ENCODE data around the gene PARD3B. TPM values are rescaled to one million over a fixed set of nuclear protein-coding genes. Genes with fewer than 3 reads are reported as not detected.

PARD3B gene
- total and polyA plus RNA-seq, 2 of the 4 experiments (the other 2 are of a cell fraction), result 3.3 to 15.6 TPM

GRCh38 chr2:204948822-204949221, 403.5 kb downstream of the PARD3B start:
- WGBS, 2 experiments (ENCODE audit: extremely low coverage in 2 of 2, insufficient read length in 1 of 2), result no CpG with 5 or more reads among the region's 1 CpG

More at GRCh38 chr2:204948822-204949221, 403.5 kb downstream of the PARD3B start:
- Histone ChIP-seq H3K18ac (ENCODE audit: low read depth, low read length) (no peak overlapping the region), H4K5ac (ENCODE audit: low read depth, low read length) (no peak overlapping the region), H3K79me1 (ENCODE audit: low read depth in 1 of 2, low read length in 2 of 2) (peaks cover 3 to 7% of the 10 kb centered on the region in 2 experiments; a peak in 3 of 4 replicates), H3K9me3 (ENCODE audit: control insufficient read depth, insufficient read depth, low read length) (peaks cover 2% of the 10 kb centered on the region; the same call in 1 of the 2 replicates), H2AK9ac (replicated peaks; ENCODE audit: low read depth, low read length, poor library complexity) (no peak overlapping the region), H2BK20ac (ENCODE audit: low read depth, low read length) (no peak overlapping the region), H3K14ac (replicated peaks; ENCODE audit: low read depth, low read length) (no peak overlapping the region), H3K4me3 (ENCODE audit: insufficient read depth, low read depth, low read length) (no peak overlapping the region), H3K4me1 (ENCODE audit: control insufficient read depth, insufficient read depth, low read length) (peaks cover 4% of the 10 kb centered on the region), H3K27me3 (ENCODE audit: control insufficient read depth, insufficient read depth, low read length) (no peaks in the 10 kb centered on the region), H4K91ac (ENCODE audit: insufficient read depth, low read depth, low read length) (no peak overlapping the region), H2BK5ac (ENCODE audit: low read depth, low read length, poor library complexity, severe bottlenecking) (no peak overlapping the region), H3K9me1 (ENCODE audit: insufficient read depth, low read length) (peaks cover 3% of the 10 kb centered on the region), H3K27ac (ENCODE audit: insufficient read depth, low read length) (no peak overlapping the region), H2AFZ (replicated peaks; ENCODE audit: low read length, poor library complexity) (no peak overlapping the region), H3K23ac (ENCODE audit: low read depth, low read length) (no peak overlapping the region), H2BK15ac (ENCODE audit: low read depth, low read length) (no peak overlapping the region), H3K56ac (ENCODE audit: extremely low read depth, insufficient read depth, low read length) (no peak overlapping the region), H3K36me3 (ENCODE audit: control insufficient read depth, insufficient read depth, low read length) (no peaks in the 10 kb centered on the region), H2AK5ac (ENCODE audit: low read depth, low read length) (no peak overlapping the region), H3K4me2 (ENCODE audit: low read depth, low read length) (no peak overlapping the region), H2BK120ac (ENCODE audit: low read depth, low read length) (no peak overlapping the region), H3K4ac (ENCODE audit: low read depth, low read length) (no peak overlapping the region), H3K9ac (ENCODE audit: low read depth, low read length) (no peak overlapping the region), H4K20me1 (ENCODE audit: insufficient read depth, low read length) (peaks cover 3% of the 10 kb centered on the region; the same call in 1 of the 2 replicates), H4K8ac (ENCODE audit: low read depth in 2 of 2, low read length in 2 of 2) (no peak overlapping the region)
- intact Hi-C loops (cut with micrococcal nuclease), result no loop called here
- no peak for ATAC-seq (ENCODE audit: low read depth)
- CTCF ChIA-PET, result no interaction called here
- dilution Hi-C loops (cut with HindIII; ENCODE audit: low sequenced_read_pairs, unreplicated experiment), result no loop called here
- TF ChIP-seq RAD21 (IDR thresholded peaks at IDR 0.05; ENCODE audit: low read length) (no peak), RFX5 (IDR thresholded peaks at IDR 0.05; ENCODE audit: low read depth, low read length) (no peak), CEBPB (IDR thresholded peaks at IDR 0.05; ENCODE audit: low read depth, low read length) (no peak), SMC3 (IDR thresholded peaks at IDR 0.05; ENCODE audit: low read depth, low read length) (no peak), RCOR1 (IDR thresholded peaks at IDR 0.05; ENCODE audit: insufficient replicate concordance, low read length) (no peak), POLR2A (IDR thresholded peaks at IDR 0.05; ENCODE audit: low read depth, low read length) (no peak), MAFK (IDR thresholded peaks at IDR 0.05; ENCODE audit: low read depth, low read length) (no peak), BHLHE40 (IDR thresholded peaks at IDR 0.05; ENCODE audit: low read depth, low read length) (no peak), USF2 (IDR thresholded peaks at IDR 0.05; ENCODE audit: low read depth, low read length) (no peak), MXI1 (IDR thresholded peaks at IDR 0.05; ENCODE audit: borderline replicate concordance, low read depth, low read length) (no peak), NFE2L2 (IDR thresholded peaks at IDR 0.05; ENCODE audit: low read depth, low read length) (no peak), MAZ (IDR thresholded peaks at IDR 0.05; ENCODE audit: borderline replicate concordance, low read depth, low read length) (no peak), ELK1 (IDR thresholded peaks at IDR 0.05; ENCODE audit: borderline replicate concordance, low read depth, low read length) (no peak), CHD1 (IDR thresholded peaks at IDR 0.05; ENCODE audit: low read depth, low read length) (no peak), CTCF (conservative IDR thresholded peaks at IDR 0.05; ENCODE audit: low read depth, low read length) (no peak), FOS (IDR thresholded peaks at IDR 0.05; ENCODE audit: low read depth, low read length) (no peak)
- POLR2A ChIA-PET (ENCODE audit: unreplicated experiment), result no interaction called here
- no peak for DNase-seq
- BruUV-seq (replicated peaks), result no TSS peak
- in situ Hi-C loops (cut with MboI; ENCODE audit: low sequenced_read_pairs), result no loop called here
